Trophoblast cell (in vitro differentiated cells and primary cell): ENCODE results near the gene STKLD1.

Experiments used
- DNase-seq, 2 donors: peaks; one replicate each; pipeline ENCODE4 v3.0.0-alpha.2; 2016
- H2AFZ ChIP-seq: 2 replicates; pipeline ENCODE4 v1.6.1; 2013; ENCODE audit warnings: low read length, moderate library complexity, mild to moderate bottlenecking; ENCODE audit not compliant: insufficient read depth, poor library complexity
- H2AK5ac ChIP-seq: 2 replicates; pipeline ENCODE4 v1.6.1; 2013; ENCODE audit warnings: mild to moderate bottlenecking, low read length
- H2BK120ac ChIP-seq: 2 replicates; pipeline ENCODE4 v1.6.1; 2013; ENCODE audit warnings: low read length, mild to moderate bottlenecking, moderate library complexity; ENCODE audit not compliant: insufficient read depth, poor library complexity
- H2BK12ac ChIP-seq: 2 replicates; pipeline ENCODE4 v1.6.1; 2013; ENCODE audit warnings: mild to moderate bottlenecking, low read length, moderate library complexity
- H2BK5ac ChIP-seq: 2 replicates; pipeline ENCODE4 v1.6.1; 2013; ENCODE audit warnings: low read length, low read depth, moderate library complexity, mild to moderate bottlenecking; ENCODE audit not compliant: poor library complexity
- H3K14ac ChIP-seq: 2 replicates; pipeline ENCODE4 v1.6.1; 2013; ENCODE audit warnings: mild to moderate bottlenecking, low read length
- H3K18ac ChIP-seq: 2 replicates; pipeline ENCODE4 v1.6.1; 2013; ENCODE audit warnings: mild to moderate bottlenecking, low read length
- H3K23ac ChIP-seq: 2 replicates; pipeline ENCODE4 v1.6.1; 2013; ENCODE audit warnings: low read length
- H3K27ac ChIP-seq: 2 replicates; pipeline ENCODE4 v1.5.1; 2013; ENCODE audit warnings: low read depth, mild to moderate bottlenecking, inconsistent platforms, low read length, moderate library complexity
- H3K27me3 ChIP-seq: 2 replicates; pipeline ENCODE4 v1.6.1; 2013; ENCODE audit warnings: inconsistent platforms, mild to moderate bottlenecking, low read length, moderate library complexity; ENCODE audit not compliant: insufficient read depth
- H3K36me3 ChIP-seq, 2 experiments: 1 replicate in 1 of 2; 2 replicates in 1 of 2; pipeline ENCODE4 v1.6.1; 2013; ENCODE audit warnings: low read length in 2 of 2, mild to moderate bottlenecking in 2 of 2, moderate library complexity in 1 of 2; ENCODE audit not compliant: insufficient read depth in 2 of 2, control insufficient read depth in 1 of 2
- H3K4ac ChIP-seq: 2 replicates; pipeline ENCODE4 v1.6.1; 2013; ENCODE audit warnings: low read depth, mild to moderate bottlenecking, low read length, moderate library complexity
- H3K4me1 ChIP-seq, 2 experiments: 1 replicate in 1 of 2; 2 replicates in 1 of 2; pipeline ENCODE4 v1.6.1; 2013; ENCODE audit warnings: low read length in 2 of 2, mild to moderate bottlenecking in 2 of 2, moderate library complexity in 1 of 2; ENCODE audit not compliant: insufficient read depth in 2 of 2, control insufficient read depth in 1 of 2
- H3K4me2 ChIP-seq: 2 replicates; pipeline ENCODE4 v1.6.1; 2013; ENCODE audit warnings: inconsistent platforms, mild to moderate bottlenecking, low read length, moderate library complexity
- H3K4me3 ChIP-seq: 2 replicates; pipeline ENCODE4 v1.5.1; 2013; ENCODE audit warnings: mild to moderate bottlenecking, low read depth, low read length, inconsistent platforms
- H3K79me1 ChIP-seq: one replicate; pipeline ENCODE4 v1.6.1; 2013; ENCODE audit warnings: low read length
- H3K79me2 ChIP-seq: 2 replicates; pipeline ENCODE4 v1.6.1; 2013; ENCODE audit warnings: low read length, mild to moderate bottlenecking; ENCODE audit not compliant: control insufficient read depth, insufficient read depth, poor library complexity
- H3K9ac ChIP-seq: 2 replicates; pipeline ENCODE4 v1.6.1; 2013; ENCODE audit warnings: mild to moderate bottlenecking, low read length
- H3K9me3 ChIP-seq: 2 replicates; pipeline ENCODE4 v1.6.1; 2013; ENCODE audit warnings: low read depth, mild to moderate bottlenecking, control low read depth, inconsistent platforms, low read length; ENCODE audit not compliant: insufficient read depth
- H4K12ac ChIP-seq: 2 replicates; pipeline ENCODE4 v1.6.1; 2013; ENCODE audit warnings: low read depth, mild to moderate bottlenecking, low read length, moderate library complexity
- H4K8ac ChIP-seq: 2 replicates; pipeline ENCODE4 v1.6.1; 2013; ENCODE audit warnings: low read depth, mild to moderate bottlenecking, low read length, moderate library complexity
- H4K91ac ChIP-seq: one replicate; pipeline ENCODE4 v1.6.1; 2013; ENCODE audit warnings: low read depth, mild to moderate bottlenecking, low read length, moderate library complexity
- WGBS: extraction: QIAGEN DNeasy Blood & Tissue Kit; methylation state at CpG from one replicate; pipeline ENCODE4 v1.1.7; 2013; ENCODE audit warnings: missing lambda C conversion rate; ENCODE audit not compliant: insufficient read length, insufficient coverage; ENCODE audit errors: extremely low coverage; 5-methylcytosine and 5-hydroxymethylcytosine counted together

STKLD1 gene

DNA sequence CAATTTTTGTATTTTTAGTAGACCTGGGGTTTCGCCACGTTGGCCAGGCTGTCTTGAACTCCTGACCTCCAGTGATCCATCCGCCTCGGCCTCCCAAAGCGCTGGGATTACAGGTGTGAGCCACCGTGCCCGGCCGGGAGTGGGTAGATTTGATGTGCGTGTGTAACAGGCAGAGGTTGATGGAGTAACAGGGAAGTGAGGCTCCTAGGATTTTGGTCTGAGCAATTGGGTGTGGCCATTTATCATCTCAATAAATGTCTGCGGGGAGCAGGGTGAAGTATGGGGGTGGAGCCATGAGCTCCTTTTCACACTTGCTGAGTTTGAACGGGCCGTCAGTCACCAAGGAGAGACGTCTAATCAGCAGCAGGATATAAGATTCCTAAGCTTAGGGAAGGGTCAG lies 42.8 kb downstream of the STKLD1 start:
- no CpG with 5 or more reads among the region's 13 CpGs for WGBS
- Histone ChIP-seq H3K23ac (no peak overlapping the region), H2AK5ac (no peak overlapping the region), H3K4me1 (peaks cover 6 to 9% of the 10 kb centered on the region in 2 experiments), H4K12ac (no peak overlapping the region), H2BK12ac (no peak overlapping the region), H3K79me1 (peaks cover 8% of the 10 kb centered on the region), H3K27ac (no peak overlapping the region), H3K4me2 (no peak overlapping the region), H3K36me3 (peaks cover 10 to 17% of the 10 kb centered on the region in 2 experiments), H3K4me3 (no peak overlapping the region), H3K14ac (no peak overlapping the region), H2BK5ac (no peak overlapping the region), H3K4ac (no peak overlapping the region), H2AFZ (no peak overlapping the region), H4K8ac (no peak overlapping the region), H2BK120ac (no peak overlapping the region), H3K18ac (no peak overlapping the region), H3K79me2 (peaks cover 9% of the 10 kb centered on the region), H3K9ac (no peak overlapping the region), H4K91ac (no peak overlapping the region), H3K27me3 (no peaks in the 10 kb centered on the region), H3K9me3 (no peaks in the 10 kb centered on the region)
- DNase-seq: no peak

GRCh38 chr9:133420392-133420827 lies 44.2 kb downstream of the STKLD1 start:
- Histone ChIP-seq H2BK5ac (no peak overlapping the region), H3K27me3 (no peaks in the 10 kb centered on the region), H3K27ac (no peak overlapping the region), H2AK5ac (no peak overlapping the region), H2BK12ac (no peak overlapping the region), H3K4me3 (no peak overlapping the region), H3K36me3 (peaks cover 4 to 8% of the 10 kb centered on the region in 2 experiments), H3K4me2 (no peak overlapping the region), H3K79me1 (peaks cover 8% of the 10 kb centered on the region), H3K23ac (no peak overlapping the region), H3K4ac (no peak overlapping the region), H3K9me3 (no peaks in the 10 kb centered on the region), H2BK120ac (no peak overlapping the region), H3K14ac (no peak overlapping the region), H4K91ac (no peak overlapping the region), H3K79me2 (peaks cover 9% of the 10 kb centered on the region), H4K8ac (no peak overlapping the region), H2AFZ (no peak overlapping the region), H3K4me1 (peaks cover 6 to 9% of the 10 kb centered on the region in 2 experiments), H3K18ac (no peak overlapping the region), H4K12ac (no peak overlapping the region), H3K9ac (no peak overlapping the region)
- no peak for DNase-seq
- WGBS: no CpG with 5 or more reads among the region's 5 CpGs

- peaks cover 2 to 3% of the 10 kb centered on the region in 2 experiments for H3K4me1 ChIP-seq
- no peak within 1 kb of the TSS for H3K9ac ChIP-seq
- H3K4ac ChIP-seq: no peak within 1 kb of the TSS
- no peak within 1 kb of the TSS for H2BK120ac ChIP-seq
- peaks cover 9% of the 10 kb centered on the region for H3K79me2 ChIP-seq
- no peak within 1 kb of the TSS for H3K27ac ChIP-seq
- H3K4me3 ChIP-seq: no peak within 1 kb of the TSS
- DNase-seq: no peak
- no peak within 1 kb of the TSS for H4K8ac ChIP-seq
- H3K36me3 ChIP-seq: no peaks in the 10 kb centered on the region
- H3K79me1 ChIP-seq: peaks cover 8% of the 10 kb centered on the region
- no peak within 1 kb of the TSS for H3K18ac ChIP-seq
- H3K14ac ChIP-seq: no peak within 1 kb of the TSS
- no peak within 1 kb of the TSS for H3K4me2 ChIP-seq
- H3K23ac ChIP-seq: no peak within 1 kb of the TSS
- H3K27me3 ChIP-seq: no peaks in the 10 kb centered on the region
- H2AFZ ChIP-seq: no peak within 1 kb of the TSS
- H2BK12ac ChIP-seq: no peak within 1 kb of the TSS
- no peak within 1 kb of the TSS for H4K12ac ChIP-seq
- no CpG with 5 or more reads among the region's 23 CpGs for WGBS
- no peaks in the 10 kb centered on the region for H3K9me3 ChIP-seq
- H2BK5ac ChIP-seq: no peak within 1 kb of the TSS
- H2AK5ac ChIP-seq: no peak within 1 kb of the TSS
- H4K91ac ChIP-seq: no peak within 1 kb of the TSS
These were observed 45.7 kb downstream of the STKLD1 start, which contains the start of gene ADAMTS13 for GRCh38 chr9:133421615-133422542. ADAMTS13 (plus strand) TSS chr9:133422367; CDS start chr9:133422444, 77 bp downstream.

DNA sequence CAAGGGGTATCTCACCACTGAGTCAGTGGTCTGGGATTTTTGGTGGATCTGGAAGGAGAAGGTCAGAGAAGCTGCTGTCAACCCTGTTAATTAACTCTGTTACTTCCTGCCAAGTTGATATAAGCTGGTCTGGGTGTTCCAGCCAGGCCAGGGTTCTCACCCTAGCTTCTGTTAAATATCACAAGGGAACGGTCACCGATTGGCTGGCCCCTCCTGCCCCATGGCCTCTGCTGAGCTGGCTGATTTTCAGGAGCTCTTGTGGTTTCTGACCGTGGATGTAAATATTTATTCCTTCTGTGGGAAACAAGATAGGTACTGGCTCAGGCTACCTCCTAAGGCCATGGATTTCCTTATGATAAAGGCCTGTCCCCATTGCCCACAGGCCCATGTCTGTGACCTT lies 47.0 kb downstream of the STKLD1 start:
- Histone ChIP-seq H3K4ac (no peak overlapping the region), H3K9ac (no peak overlapping the region), H4K91ac (no peak overlapping the region), H2BK5ac (no peak overlapping the region), H4K8ac (no peak overlapping the region), H3K79me2 (peaks cover 1% of the 10 kb centered on the region), H3K4me2 (no peak overlapping the region), H3K4me1 (peaks cover 0 to under 1% of the 10 kb centered on the region in 2 experiments), H3K27me3 (no peaks in the 10 kb centered on the region), H3K14ac (no peak overlapping the region), H3K36me3 (no peaks in the 10 kb centered on the region), H2BK120ac (no peak overlapping the region), H4K12ac (no peak overlapping the region), H2AFZ (no peak overlapping the region), H3K23ac (no peak overlapping the region), H3K18ac (no peak overlapping the region), H2BK12ac (no peak overlapping the region), H2AK5ac (no peak overlapping the region), H3K4me3 (no peak overlapping the region), H3K79me1 (peaks cover 1% of the 10 kb centered on the region), H3K27ac (no peak overlapping the region), H3K9me3 (peaks cover 5% of the 10 kb centered on the region)
- WGBS: no CpG with 5 or more reads among the region's 3 CpGs
- no peak for DNase-seq
